HG03103 (cell line): Measurements from ENCODE around the gene MEGF11.

Source experiments
- ATAC-seq: cut with Tn5 transposase; IDR thresholded peaks from one replicate; pipeline ENCODE4 v1.9.1; 2021; ENCODE audit warnings: low read depth; ENCODE audit not compliant: unreplicated experiment

MEGF11 gene

DNA sequence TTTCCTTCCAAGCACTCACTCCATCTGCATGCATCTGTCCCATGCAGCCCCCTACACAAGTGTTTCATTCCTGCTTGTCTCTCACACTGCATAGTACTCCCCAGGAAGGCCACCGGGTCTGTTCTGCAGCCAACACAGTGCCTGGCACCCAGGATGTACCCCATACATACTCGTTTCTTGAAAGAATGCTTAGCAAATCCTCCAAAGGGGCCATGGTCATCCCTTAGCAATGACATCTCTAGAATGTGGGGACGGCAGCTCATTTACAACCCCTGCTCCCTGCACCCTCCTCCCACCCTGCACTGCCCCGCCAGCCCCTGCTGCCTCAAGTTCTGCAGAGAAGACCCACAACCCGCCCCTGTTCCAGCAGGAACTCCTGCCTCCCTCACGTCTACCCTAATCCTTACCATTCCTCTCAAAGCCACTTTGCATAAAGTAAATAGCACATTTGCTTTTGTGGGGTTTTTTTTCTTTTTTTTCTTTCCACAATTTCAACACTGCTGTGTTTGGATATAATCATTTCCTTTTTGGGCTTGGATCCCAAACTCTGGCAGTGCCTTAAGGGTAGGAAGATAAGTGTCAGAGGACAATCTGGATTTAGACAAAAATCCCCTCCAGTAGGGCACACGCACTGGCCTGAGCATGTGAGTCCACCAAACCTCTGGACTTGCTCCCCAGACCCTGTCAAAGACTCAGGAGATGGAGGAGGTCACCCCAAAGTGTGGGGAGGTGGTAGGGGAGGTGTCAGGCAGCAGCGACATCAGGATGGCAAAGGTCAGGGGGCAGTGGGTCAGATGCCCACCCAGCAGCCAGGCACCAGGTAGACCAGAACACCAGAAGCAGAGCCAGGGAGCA lies 68.4 kb downstream of the MEGF11 start:
- ATAC-seq = no peak

DNA sequence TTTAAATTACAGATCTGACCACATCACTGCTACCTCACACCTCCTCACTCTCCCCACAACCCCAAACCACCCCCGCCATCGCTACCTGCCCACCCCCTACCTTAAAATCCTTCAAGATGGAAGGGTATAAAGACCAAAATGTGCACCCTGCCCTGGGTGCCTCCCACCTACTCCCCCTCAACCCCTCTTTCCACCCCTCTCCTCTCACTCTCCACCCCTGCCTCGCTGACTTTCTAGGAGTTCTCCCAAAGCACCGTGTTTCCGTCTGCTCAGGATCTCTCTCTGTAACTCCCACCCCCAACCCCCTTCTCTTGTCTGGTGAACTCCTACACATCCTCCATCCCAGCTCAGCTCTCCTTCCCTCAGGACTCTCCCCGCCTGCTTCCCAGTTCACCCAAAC lies 69.1 kb downstream of the MEGF11 start:
- no peak for ATAC-seq

DNA sequence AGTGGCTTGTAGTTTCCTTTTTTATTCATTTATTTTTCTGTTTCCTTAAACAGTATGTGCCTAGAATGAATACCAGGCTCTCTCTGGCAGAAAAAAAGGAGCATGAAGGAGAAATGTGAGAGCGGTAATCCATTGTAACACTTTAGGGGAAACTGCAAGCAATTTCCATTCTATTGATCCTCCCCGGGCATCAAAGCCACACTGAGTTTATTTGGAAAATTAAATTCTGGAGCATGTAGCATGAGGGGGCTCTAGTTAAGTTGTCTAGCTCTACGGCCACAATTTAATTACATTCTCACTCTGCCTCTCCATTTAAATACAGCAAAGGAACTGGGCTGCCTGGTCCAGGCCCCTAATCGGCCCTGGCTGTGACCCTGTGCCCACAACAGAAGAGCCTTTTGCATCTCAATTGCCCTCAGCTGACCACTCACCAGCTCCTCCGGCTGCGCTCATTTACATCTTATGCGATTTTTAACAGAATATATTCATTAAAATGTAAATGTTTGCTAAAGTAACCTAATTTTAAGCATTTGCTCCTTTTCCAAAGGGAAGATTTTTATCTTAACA lies 72.9 kb downstream of the MEGF11 start:
- ATAC-seq = no peak

DNA sequence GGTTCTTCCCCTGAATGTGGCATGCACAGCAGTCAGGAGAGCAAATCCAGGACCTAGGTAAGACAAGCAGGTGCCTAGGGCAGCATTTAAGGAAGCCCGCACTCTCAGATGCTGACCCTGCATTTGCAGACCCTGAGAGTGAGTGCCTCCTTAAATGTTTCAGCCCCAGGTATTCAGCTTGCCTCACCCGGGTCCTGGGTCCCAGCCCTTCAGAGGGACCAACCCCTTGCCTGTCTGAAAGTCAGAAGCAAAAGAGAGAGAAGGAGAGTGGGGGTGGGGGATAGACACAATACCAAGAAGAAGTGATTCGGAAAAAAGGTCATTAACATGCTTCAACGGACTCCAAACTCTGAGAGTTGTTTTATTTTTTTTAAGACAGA lies 75.0 kb downstream of the MEGF11 start:
- ATAC-seq = no peak

DNA sequence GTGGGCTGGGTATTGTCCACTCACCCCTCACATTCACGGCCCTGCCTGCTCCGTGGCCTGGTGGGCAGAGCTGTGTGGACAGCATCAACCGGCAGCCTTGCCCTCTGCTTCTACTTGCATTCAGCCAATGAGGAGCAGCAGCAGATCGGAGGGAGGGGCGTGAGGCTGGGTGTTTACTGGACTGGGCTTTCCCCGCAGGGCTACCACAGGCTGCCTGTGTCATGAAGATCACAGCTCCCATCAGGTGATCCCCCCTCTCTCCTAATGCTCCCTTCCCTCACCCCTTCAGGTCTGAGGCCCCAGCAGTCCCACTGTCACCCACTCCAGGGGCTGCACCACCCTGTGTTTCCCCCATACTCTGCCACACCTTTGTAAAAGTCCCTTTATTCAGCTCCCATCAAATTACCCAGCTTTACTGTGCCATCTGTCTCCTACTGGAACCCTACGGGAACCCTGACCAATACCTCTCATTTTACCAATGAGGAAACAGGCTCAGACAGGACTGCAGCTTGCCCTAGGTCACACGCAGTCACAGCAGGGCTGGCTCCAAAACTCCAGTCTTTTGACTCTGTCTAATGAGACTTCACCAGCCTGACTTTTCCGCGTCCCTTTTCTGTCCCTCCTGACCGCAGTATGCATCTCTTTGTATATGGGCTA lies 81.1 kb downstream of the MEGF11 start:
- no peak for ATAC-seq

DNA sequence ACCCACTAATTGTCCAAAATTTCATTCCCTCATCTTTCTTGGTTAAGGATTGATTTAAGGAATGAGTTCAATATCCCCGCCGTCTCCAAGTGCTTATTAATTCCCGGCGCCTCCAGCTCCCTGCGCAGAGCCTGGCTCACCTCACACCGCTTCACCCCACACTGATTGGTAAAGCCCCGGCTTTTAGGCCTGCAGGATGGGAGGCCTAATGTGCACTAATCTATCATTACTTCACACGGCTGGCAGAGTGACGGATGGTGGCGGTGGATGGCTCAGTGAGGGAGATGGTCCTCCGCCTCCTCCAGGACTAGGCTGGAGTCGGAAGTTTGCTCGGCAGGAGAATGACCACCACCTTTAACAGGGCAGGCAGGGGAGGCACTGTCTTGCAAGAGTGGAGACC lies 81.7 kb downstream of the MEGF11 start:
- no peak for ATAC-seq

DNA sequence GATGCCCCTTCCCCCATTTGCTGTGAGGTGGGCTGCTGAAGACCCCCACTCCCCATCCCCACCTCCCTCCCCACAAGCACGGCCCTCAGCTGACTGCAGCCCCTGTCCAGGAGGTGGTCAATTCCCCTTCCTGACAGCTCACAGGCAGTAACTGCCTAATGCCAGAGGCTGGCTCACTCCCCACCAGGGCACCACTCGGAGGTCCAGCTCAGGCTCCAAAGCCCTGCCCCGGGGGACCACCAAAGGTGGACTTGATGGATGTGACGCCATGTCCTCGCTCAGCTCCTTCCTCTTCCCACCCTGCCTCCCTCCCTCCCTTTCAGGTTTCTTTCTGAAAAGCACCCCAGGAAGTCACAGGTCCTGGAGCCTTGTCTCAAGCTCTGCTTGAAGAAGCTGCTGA lies 82.8 kb downstream of the MEGF11 start:
- no peak for ATAC-seq

DNA sequence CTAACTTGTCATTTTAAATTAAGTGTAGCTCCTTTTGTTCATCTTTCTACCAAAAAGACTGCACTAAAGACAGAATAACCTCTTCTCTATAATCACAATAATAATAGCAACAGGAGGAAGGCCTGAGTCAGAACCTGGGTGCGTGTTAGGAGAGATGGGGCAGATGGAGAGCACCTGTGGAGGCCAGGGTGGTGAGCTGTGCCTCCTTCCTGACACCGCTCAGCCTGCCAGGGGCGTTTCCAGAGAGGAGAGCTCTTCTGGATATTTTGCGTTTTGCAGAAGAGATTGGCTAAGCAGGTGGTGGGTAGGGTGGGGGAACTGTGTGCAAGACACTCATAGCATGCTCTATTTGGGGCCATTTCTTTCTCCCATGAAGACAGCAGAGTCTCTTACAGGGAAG lies 83.5 kb downstream of the MEGF11 start:
- ATAC-seq = no peak

DNA sequence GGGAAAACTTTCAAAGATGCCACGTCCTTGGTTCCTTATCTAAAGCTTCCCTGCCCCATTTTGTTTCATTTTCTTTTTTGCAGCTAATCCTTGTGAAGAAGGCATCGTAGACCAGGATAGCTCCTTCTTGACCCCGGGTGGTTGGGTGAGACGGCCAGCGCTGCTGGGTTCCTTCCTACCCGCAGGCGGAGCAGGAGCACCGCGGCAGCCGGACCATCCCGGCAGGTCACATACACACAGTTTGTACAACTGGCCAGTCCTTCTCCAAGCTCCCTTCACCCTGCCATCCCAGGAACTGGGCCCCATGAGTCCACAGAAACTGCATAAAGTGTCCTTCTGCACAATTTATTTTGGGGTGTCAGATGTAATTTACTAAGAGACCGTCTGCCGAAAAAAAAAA lies 83.9 kb downstream of the MEGF11 start:
- ATAC-seq = no peak

DNA sequence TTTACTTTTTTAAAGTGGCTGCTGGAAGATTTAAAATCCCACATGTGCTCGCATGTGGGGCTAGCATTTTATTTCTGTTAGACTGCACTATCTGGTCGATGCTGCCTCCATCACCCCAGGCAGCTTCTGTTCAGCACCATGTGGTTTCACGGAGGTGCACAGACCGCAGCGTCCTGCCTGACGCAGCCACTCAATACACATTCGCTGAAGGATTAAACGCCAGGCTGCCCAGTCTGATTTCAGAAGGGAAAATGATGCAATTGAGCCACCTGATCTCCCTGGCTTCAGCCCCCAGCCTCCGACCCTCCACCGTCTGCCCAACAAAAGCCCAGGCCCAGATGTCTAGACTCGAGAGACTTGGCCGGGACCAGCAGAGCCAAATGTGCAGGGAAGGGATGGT lies 84.5 kb downstream of the MEGF11 start:
- ATAC-seq = no peak

DNA sequence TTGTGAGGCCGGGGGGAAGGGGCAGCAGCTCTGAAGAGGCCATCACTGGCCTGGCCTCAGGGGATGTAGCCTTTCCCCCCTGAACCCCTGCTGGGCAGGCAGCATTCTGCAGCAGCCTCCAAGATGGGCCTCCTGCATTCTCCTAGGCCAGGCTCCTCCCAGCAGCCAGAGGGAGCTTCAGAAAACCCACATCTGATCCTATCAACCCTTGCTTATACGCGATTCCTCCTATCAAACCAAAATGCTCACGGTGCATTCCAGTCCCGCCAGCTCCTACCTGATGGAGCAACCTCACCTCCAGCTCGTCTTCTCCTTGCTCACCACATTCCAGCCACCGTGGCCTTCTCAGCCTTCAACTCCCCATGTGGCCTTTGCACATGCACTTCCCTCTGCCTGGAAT lies 85.7 kb downstream of the MEGF11 start:
- no peak for ATAC-seq

DNA sequence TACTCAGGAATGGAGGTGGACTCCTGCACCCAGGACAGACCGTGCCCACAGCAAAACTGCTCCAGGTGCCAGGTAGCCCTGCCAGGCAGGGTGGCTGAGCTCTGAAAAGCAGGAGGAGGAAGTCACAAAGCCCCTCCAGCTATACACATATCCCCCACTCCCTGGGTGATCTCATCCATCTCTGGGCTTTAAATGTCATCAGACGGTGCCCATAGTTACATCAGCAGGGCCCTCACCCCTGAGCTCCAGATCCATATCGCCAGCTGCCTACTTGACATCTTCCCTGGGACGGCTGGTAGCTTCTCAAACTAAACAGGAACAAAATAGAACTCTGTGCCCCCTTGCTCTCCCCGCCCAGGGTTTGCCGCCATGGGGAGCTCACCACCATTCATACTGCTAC lies 87.7 kb downstream of the MEGF11 start:
- ATAC-seq = no peak

DNA sequence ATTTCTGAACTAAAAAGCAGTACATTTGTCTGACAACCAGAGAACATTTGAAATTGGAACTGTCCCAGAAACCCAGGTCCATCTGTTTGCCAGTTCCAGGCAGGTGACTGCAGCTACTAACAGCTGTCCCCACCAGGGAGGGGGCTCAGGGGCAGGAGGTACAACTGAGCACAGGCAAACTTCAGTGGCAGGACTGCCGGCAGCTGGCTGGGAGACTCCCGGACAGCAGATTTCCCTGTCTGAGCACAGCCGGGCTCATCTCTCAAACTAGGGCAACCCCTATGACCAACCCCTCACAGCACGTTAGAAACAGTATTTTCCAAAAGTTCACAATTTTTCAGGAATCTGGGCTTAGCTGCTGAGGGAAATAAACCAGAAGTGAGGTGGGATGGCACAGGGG lies 88.8 kb downstream of the MEGF11 start:
- no peak for ATAC-seq

DNA sequence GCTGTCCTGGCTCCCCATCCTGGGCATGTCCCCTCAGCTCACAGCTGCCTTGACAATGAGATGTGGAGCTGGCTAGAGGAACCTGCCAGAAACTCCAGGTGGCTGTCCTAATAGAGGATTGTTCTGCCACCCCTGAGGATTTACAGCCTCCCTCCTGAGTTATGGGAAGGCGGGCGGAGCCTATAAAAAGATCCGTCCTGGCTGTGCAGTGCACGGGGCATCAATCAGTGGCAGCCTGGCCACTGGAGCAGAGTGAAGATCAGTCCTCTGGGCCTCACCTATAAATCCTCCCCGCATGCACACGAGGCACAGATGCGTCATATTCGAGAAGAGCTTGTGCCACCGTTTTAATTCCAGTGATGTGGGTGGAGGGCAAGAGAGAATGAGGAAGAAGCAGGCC lies 90.0 kb downstream of the MEGF11 start:
- no peak for ATAC-seq

DNA sequence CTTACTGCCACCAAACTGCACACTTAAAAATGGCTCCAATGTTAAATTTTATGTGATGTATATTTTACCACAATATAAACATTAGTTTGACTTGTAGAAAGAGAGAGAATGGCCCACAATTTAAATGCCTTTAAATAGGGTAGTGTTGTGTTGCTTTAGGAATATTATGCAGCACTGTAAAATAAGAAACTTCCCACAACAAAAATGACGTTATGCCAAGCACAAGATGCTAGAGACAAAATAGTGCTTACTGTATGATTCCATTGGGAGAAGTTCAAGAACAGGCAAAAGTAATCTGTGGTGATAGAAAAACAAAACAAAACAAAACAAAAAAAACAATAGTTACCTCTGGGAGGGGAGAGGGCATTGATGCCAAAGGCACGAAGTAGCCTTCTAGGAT lies 91.3 kb downstream of the MEGF11 start:
- ATAC-seq = no peak

DNA sequence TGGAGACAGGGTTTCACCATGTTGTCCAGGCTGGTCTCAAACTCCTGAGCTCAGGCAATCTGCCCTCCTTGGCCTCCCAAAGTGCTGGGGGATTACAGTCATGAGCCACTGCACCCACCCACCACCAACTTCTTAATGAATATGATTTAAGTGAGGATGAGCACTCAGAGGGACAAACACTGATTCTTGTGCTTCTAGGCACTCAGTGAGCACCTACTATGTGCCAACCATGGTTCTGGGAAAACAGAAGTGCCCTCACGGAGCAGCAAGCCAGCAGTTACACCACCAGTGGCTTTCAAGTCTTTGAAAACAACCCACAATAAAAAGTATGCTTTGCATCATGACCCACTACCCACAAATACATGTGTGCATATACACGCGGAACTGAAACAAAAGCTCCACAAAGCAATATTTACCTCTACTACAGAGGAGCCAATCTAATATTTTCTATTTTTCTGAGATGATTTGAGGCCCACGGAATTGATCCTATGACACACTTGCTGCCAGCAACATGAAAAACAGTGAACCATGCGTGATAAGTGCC lies 91.9 kb downstream of the MEGF11 start:
- ATAC-seq = no peak

DNA sequence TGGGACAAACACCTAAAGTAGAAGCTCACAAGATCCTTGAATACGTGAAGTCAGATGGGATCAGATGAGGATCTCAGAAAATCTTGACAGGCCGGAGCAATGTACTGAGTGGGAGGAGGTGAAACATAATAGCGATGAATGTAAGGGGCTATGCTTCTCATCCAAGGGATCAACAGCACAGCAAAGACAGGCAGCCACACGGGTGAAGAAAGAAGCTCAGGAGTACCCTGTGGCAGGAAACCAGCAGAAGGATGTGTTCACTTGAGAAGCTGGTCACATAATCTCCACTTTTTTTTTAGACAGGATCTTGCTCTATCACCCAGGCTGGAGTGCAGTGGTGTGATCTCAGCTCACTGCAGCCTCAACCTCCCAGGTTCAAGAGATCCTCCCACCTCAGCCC lies 92.4 kb downstream of the MEGF11 start:
- ATAC-seq = no peak

DNA sequence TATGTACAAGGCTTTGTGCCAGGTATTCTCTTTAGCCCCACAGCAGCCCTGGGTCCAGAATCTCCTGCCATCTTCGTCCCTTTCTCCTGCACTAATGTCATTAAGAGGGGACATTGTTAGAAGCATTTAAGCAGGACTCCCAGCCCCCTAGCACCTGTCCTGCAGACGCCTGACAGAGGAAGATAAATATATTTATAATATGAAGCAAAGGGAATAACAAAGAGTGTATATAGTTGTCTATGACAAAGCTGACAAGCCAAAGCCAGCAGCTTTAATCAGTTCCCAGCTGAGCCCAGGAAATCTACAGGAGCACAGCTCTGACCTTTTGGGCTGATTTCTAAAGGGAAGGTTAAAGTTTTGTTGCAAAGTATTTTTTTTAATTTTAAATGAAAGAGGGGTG lies 96.0 kb downstream of the MEGF11 start:
- no peak for ATAC-seq

DNA sequence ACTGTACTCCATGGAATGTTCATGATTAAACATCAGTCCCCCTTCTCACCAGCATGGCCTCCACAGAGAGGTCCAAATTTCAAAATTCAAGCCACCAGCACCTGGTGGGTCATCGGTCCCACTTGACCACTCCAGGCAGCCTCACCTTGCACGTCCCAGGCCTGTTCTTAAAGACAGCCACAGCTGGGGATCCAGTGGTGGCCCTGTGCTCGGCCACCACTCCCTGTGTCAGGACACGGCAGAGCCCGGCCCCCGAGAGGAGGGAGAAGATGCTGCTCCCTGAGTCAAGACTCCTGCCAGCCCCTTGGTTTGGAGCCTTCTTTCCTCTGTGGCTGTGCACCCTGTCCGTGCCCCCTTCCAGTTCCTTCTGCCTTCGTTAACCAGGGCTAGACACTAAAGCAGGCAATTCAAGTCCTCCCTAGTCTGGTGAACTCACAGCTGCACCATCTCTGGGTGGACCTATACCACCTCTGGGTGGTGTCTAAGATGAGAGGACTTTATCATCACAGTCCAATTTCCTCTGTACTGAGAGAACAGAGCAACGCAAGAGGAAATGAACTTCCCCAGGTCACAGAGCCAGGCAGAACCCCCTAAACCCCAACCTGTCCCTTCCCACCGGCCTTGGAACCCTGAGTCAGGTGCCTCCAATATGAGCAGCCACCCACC lies 97.1 kb downstream of the MEGF11 start:
- ATAC-seq = no peak

DNA sequence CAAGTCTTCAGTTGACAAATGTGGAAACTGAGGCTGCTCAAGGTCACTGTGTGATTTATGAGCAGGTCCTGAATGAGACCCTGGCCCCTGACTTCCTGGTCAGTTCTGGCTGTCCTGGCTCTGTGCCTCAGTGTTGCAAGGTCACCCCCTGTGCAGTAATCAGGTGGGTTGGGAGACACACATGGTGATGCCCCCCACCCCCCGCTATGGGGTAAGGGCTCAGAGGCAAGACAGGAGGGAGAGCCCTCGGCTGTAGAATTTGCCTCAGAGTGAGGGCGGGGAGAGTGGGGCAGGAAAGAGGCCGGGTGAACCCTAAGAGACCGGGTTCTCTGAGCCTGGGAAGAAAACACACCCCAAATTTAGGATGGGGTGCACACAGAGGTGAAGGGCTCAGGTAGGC lies 98.5 kb downstream of the MEGF11 start:
- ATAC-seq = no peak

DNA sequence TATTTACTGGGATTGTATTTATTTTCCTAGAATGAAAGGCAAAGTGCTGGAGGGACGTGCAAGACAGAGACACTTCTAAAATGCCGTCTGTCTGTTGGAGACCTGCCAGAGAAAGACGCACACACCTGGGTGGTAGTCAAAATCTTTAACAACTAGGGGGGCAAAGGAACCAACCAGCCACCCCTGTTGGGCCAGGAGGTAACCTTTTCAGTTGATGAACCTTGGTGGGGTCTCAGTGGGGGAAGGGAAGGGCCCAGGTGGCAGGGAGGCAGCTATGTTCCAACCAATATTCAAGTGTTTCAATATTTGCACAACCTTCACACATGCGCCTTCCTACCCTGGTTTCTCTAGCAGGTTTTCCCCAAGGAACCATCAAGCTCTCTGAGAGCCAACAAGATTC lies 99.0 kb downstream of the MEGF11 start:
- ATAC-seq = no peak
